Stimulated activated effector memory CD8-positive, alpha-beta T cell treated with anti-CD3 and anti-CD28 coated beads, Interleukin-12 subunit alpha, Interleukin-12 subunit beta, amount 100 ng/mL, for 72 hours (primary cell): ENCODE results near the gene TUBA1B.
A peak's percentile ranks its signal among the peaks of the same experiment; 100 is the strongest.

ENCODE experiments used
- ATAC-seq: fragments of 150-1000 bp; cut with Tn5 transposase; 2 replicates; pipeline ENCODE4 v1.10.0; 2021
- DNase-seq, 2 donors: peaks; one replicate each; pipeline ENCODE4 v3.0.0; 2021 to 2022; ENCODE audit warnings: low spot score in 2 of 2
- H3K27ac Mint-ChIP-seq: one replicate; pipeline ENCODE4 v1.8.0; 2022; ENCODE audit warnings: mild to moderate bottlenecking, mixed read lengths
- H3K36me3 Mint-ChIP-seq: one replicate; pipeline ENCODE4 v1.8.0; 2022; ENCODE audit warnings: mild to moderate bottlenecking, mixed read lengths
- H3K4me1 Mint-ChIP-seq: one replicate; pipeline ENCODE4 v1.8.0; 2022; ENCODE audit warnings: mixed read lengths
- H3K4me3 Mint-ChIP-seq: one replicate; pipeline ENCODE4 v1.8.0; 2022; ENCODE audit warnings: mild to moderate bottlenecking, mixed read lengths
- H3K9me3 Mint-ChIP-seq: one replicate; pipeline ENCODE4 v1.8.0; 2022; ENCODE audit warnings: mixed read lengths

TUBA1B gene

DNA sequence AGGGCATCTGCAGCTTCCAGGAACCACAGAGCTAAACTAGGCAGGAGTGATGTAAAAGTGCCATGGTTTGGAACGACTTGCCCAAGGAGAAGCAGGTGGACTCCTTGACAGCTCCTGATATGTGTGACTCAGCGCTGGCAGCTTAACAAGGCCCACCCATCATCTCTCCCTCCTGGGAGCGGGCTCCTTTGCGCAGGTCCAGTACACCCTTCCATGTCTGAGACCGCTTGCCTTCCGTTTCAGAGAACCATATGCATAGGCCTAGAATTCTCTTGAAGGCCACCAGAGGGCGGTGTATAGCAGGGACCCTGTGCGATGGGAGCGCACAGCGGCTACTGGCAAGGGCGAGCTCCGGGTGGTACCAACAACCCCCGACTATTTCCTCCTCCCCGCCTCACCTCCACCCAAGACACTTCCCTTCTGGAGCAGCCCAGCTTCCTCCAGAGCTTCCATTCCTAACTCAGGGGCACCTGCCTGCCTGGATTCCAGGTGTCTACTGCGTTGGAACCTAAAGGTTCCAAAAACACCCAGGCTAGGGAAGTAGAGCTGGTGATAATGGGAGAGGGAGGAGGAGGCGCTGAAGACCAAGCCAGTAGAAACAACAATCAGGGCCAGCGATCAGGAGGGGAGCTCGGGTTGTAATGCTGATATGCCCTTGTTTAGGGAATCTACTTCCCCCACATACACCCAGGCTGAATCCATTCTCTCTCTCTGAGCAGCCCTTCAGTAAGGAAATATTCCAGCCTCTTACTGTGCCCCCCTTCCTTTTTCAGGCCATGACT lies 42.9 kb downstream of the TUBA1B start:
- Mint-ChIP-seq H3K27ac (peak overlapping the region; percentile 29), H3K36me3 (no peaks in the 10 kb centered on the region), H3K9me3 (no peaks in the 10 kb centered on the region), H3K4me3 (peak overlapping the region; percentile 41), H3K4me1 (peaks cover 44% of the 10 kb centered on the region)
- peak; percentile 57 to 85 for DNase-seq
- peak; percentile 93 for ATAC-seq

DNA sequence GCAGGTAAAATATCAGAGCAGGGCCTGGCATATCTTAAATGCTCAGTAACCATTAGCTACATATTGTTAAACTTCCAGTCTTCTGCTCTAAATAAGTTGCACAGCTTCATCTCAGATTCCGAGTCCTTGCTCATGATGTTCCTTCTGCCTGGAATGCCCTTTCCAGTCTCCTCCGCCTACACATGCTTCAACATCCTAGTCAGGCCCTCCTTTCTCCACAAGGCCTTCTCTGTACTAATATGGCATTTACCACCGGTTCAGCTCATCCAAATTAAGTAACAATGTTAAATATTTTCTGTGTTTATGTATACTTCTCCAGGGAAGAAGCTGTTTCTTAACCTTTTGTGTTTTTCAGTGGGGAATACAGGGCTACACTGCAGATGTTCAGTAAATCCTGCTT lies 45.1 kb downstream of the TUBA1B start:
- Mint-ChIP-seq H3K4me3 (no peak overlapping the region), H3K36me3 (no peaks in the 10 kb centered on the region), H3K9me3 (no peaks in the 10 kb centered on the region), H3K27ac (no peak overlapping the region), H3K4me1 (peaks cover 32% of the 10 kb centered on the region)
- ATAC-seq (no peak), DNase-seq (no peak)

DNA sequence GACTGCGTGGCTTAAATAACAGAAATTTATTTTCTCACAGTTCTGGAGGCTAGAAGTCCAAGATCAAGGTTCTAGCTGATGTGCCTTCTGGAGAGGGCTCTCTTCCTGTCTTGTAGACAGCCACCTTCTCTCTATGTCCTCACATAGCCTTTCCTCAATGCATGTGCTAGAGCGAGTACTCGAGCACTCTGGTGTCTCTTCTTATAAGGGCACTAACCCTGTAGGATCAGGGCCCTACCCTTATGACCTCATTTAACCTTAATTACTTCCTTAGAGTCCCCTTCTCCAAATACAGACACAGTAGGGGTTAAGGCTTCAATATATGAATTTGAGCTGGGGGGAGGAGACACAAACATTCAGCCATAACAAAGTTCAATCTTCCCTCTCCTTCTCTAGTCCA lies 46.8 kb downstream of the TUBA1B start:
- Mint-ChIP-seq H3K27ac (no peak overlapping the region), H3K4me3 (no peak overlapping the region), H3K36me3 (no peaks in the 10 kb centered on the region), H3K4me1 (peaks cover 17% of the 10 kb centered on the region), H3K9me3 (no peaks in the 10 kb centered on the region)
- ATAC-seq (no peak), DNase-seq (no peak)

DNA sequence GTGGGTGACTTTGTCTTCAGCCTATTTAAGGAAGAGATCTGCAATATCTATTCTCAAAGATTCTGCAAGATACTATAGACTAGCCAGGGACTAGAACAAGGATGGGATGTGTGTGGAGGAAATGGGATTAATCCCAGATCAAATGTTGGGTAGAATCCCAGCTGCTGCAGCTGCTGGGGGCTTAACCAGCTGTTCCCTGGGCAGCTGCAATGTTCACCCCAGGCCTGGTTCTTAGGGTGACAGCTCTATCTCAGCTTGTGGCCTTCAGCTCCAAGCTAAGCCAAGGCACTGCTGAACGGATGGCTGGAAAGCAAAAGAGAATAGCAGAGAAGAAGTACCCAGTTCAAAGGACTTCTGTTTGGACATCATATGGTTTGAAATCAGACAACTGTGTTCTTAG lies 51.4 kb downstream of the TUBA1B start:
- DNase-seq (no peak), ATAC-seq (no peak)
- Mint-ChIP-seq H3K4me3 (no peak overlapping the region), H3K9me3 (no peaks in the 10 kb centered on the region), H3K4me1 (no peaks in the 10 kb centered on the region), H3K36me3 (no peaks in the 10 kb centered on the region), H3K27ac (no peak overlapping the region)
